CD14-positive monocyte (primary cell): ENCODE results near the gene NKD2. TPM values are rescaled to one million over a fixed set of nuclear protein-coding genes. Genes with fewer than 3 reads are reported as not detected.

Source experiments
- DNase-seq, 3 donors: peaks; one replicate each; pipeline ENCODE4 v3.0.0-alpha.2; 2011 to 2022
- H2AFZ ChIP-seq: 2 replicates; pipeline ENCODE4 v1.6.0; 2012; ENCODE audit warnings: mild to moderate bottlenecking, low read depth, low read length, inconsistent platforms; ENCODE audit not compliant: insufficient read depth, poor library complexity, severe bottlenecking
- H3K27ac ChIP-seq, 2 donors: 1 replicate in 1 of 2; 2 replicates in 1 of 2; pipeline ENCODE4 v1.5.1; 2012 to 2013; ENCODE audit warnings: low read length in 2 of 2, control low read depth in 1 of 2, inconsistent platforms in 1 of 2, low read depth in 1 of 2, mild to moderate bottlenecking in 1 of 2
- H3K27me3 ChIP-seq, 2 donors: one replicate each; pipeline versions ENCODE4 v1.6.0 to v1.6.1; 2011 to 2013; ENCODE audit warnings: low read length in 2 of 2; ENCODE audit not compliant: control insufficient read depth in 2 of 2, insufficient read depth in 2 of 2
- H3K36me3 ChIP-seq, 2 donors: replicated peaks in 1 of 2; 1 replicate in 1 of 2; 2 replicates in 1 of 2; pipeline versions ENCODE4 v1.5.1 to v1.6.1; 2012 to 2013; ENCODE audit warnings: low read length in 2 of 2, control low read depth in 1 of 2, inconsistent platforms in 1 of 2, mild to moderate bottlenecking in 1 of 2; ENCODE audit not compliant: insufficient read depth in 2 of 2, control insufficient read depth in 1 of 2
- H3K4me1 ChIP-seq, 2 donors: 1 replicate in 1 of 2; 2 replicates in 1 of 2; pipeline versions ENCODE4 v1.5.1 to v1.6.1; 2012 to 2013; ENCODE audit warnings: low read length in 2 of 2, control low read depth in 1 of 2, inconsistent platforms in 1 of 2, mild to moderate bottlenecking in 1 of 2, moderate library complexity in 1 of 2; ENCODE audit not compliant: insufficient read depth in 2 of 2, control insufficient read depth in 1 of 2
- H3K4me2 ChIP-seq: replicated peaks from 2 replicates; pipeline ENCODE3; 2012; ENCODE audit warnings: low read length, moderate library complexity, mild to moderate bottlenecking; ENCODE audit not compliant: poor library complexity, severe bottlenecking; ENCODE audit errors: extremely low read depth
- H3K4me3 ChIP-seq, 3 experiments: fragments of 200-600 bp in 1 of 3; sonication (generic) in 1 of 3; replicated peaks in 1 of 3; 1 replicate in 2 of 3; 2 replicates in 1 of 3; pipeline ENCODE4 v1.5.1; 2011 to 2013; ENCODE audit warnings: low read length in 3 of 3, mild to moderate bottlenecking in 3 of 3, control low read depth in 2 of 3, low read depth in 2 of 3, inconsistent platforms in 1 of 3, moderate library complexity in 1 of 3
- H3K79me2 ChIP-seq: 2 replicates; pipeline ENCODE4 v1.6.0; 2012; ENCODE audit warnings: mild to moderate bottlenecking, control low read depth, inconsistent platforms, low read length, moderate library complexity; ENCODE audit not compliant: insufficient read depth
- H3K9ac ChIP-seq: 2 replicates; pipeline ENCODE4 v1.6.0; 2017; ENCODE audit warnings: low read length, mild to moderate bottlenecking; ENCODE audit not compliant: insufficient read depth, poor library complexity, severe bottlenecking
- H3K9me3 ChIP-seq, 2 donors: replicated peaks in 1 of 2; 1 replicate in 1 of 2; 2 replicates in 1 of 2; pipeline versions ENCODE4 v1.5.1 to v1.6.1; 2012 to 2013; ENCODE audit warnings: low read length in 2 of 2, control low read depth in 1 of 2; ENCODE audit not compliant: control insufficient read depth in 1 of 2, insufficient read depth in 1 of 2
- H4K20me1 ChIP-seq: 2 replicates; pipeline ENCODE4 v1.6.0; 2012; ENCODE audit warnings: mild to moderate bottlenecking, low read length, control low read depth, moderate library complexity; ENCODE audit not compliant: insufficient read depth
- H3K27ac Mint-ChIP-seq, 7 donors: one replicate each; pipeline ENCODE4 v1.8.0; 2020; ENCODE audit warnings: mild to moderate bottlenecking in 7 of 7, mixed read lengths in 7 of 7, moderate library complexity in 6 of 7, inconsistent platforms in 2 of 7
- H3K27me3 Mint-ChIP-seq, 3 donors: one replicate each; pipeline ENCODE4 v1.8.0; 2021 to 2022; ENCODE audit warnings: low read depth in 3 of 3, mild to moderate bottlenecking in 3 of 3, mixed read lengths in 3 of 3, moderate library complexity in 3 of 3, inconsistent platforms in 1 of 3
- H3K36me3 Mint-ChIP-seq, 2 donors: one replicate each; pipeline ENCODE4 v1.8.0; 2020; ENCODE audit warnings: mixed read lengths in 2 of 2, inconsistent platforms in 1 of 2, mild to moderate bottlenecking in 1 of 2
- H3K4me1 Mint-ChIP-seq: one replicate; pipeline ENCODE4 v1.8.0; 2020; ENCODE audit warnings: mild to moderate bottlenecking, mixed read lengths
- H3K4me3 Mint-ChIP-seq, 2 donors: one replicate each; pipeline ENCODE4 v1.8.0; 2020; ENCODE audit warnings: mild to moderate bottlenecking in 2 of 2, mixed read lengths in 2 of 2, moderate library complexity in 1 of 2
- H3K9me3 Mint-ChIP-seq, 7 donors: one replicate each; pipeline ENCODE4 v1.8.0; 2020 to 2022; ENCODE audit warnings: mixed read lengths in 7 of 7, mild to moderate bottlenecking in 6 of 7, moderate library complexity in 6 of 7, inconsistent platforms in 2 of 7
- WGBS: methylation state at CpG from one replicate; pipeline ENCODE4 v1.1.5; 2013; ENCODE audit warnings: missing lambda C conversion rate; ENCODE audit not compliant: insufficient coverage; 5-methylcytosine and 5-hydroxymethylcytosine counted together
- intact Hi-C, 2 donors: fragments of 100-400 bp; cut with micrococcal nuclease; formaldehyde crosslinking; loops; one replicate each; pipeline versions ENCODE4 v1.15.0 to v1.15.1; 2023
- polyA plus RNA-seq, 3 donors: library from polyadenylated mRNA; depleted of rRNA in 1 of 3; unstranded in 2 of 3; stranded (reverse) in 1 of 3; fragments of 300-500 nt in 2 of 3; fragments of >200 nt in 1 of 3; fragmentation: Illumina TruSeq in 2 of 3; gene quantifications; 1 replicate in 2 of 3; 2 replicates in 1 of 3; pipeline ENCODE4 v1.2.3, GENCODE V29; 2012 to 2021
- TF ChIP-seq, protein P1 (sequence below): fragments of 200-600 bp; IDR thresholded peaks from one replicate; pipeline ENCODE4 v1.8.0; 2022; ENCODE audit warnings: antibody characterized with exemption, mild to moderate bottlenecking

The NKD2 gene
- polyA plus RNA-seq, 3 donors: not detected

DNA sequence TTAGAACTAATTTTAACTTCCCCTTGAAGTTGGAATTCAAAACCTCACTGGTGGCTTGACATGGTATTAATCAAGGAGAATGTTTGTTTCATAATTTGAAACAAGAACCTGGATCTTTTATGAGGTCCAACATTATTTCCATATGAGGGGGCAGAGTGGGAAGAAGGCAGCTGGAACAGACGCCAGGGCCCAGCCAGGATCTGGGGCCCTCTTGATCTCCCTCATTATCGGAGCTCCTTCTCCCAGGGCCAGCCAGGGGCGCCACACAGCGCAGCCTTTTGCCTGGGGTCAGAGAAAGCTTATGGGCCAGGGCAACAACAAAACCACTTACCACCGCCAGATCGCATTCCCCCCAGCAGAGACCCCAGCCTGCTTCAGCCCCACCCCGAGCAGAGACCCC, 27.1 kb upstream of the NKD2 start:
- WGBS: 95% methylated on average over 7 of the region's 7 CpGs
- no peaks in the 10 kb centered on the region for H3K36me3 ChIP-seq
- Mint-ChIP-seq H3K4me3 (no peak overlapping the region), H3K4me1 (no peaks in the 10 kb centered on the region), H3K27ac (no peak overlapping the region), H3K27me3 (peaks cover 7 to 8% (median 8%) of the 10 kb centered on the region in 3 donors), H3K36me3 (no peaks in the 10 kb centered on the region), H3K9me3 (peaks cover 0 to 20% (median 11%) of the 10 kb centered on the region in 7 donors)
- intact Hi-C loops: no loop called here
- no peaks in the 10 kb centered on the region for H3K9me3 ChIP-seq
- H3K27ac ChIP-seq: no peak overlapping the region
- DNase-seq: no peak
- no peaks in the 10 kb centered on the region for H3K79me2 ChIP-seq
- H2AFZ ChIP-seq: no peak overlapping the region
- peaks cover 0 to 2% of the 10 kb centered on the region in 2 donors for H3K27me3 ChIP-seq
- no peak overlapping the region for H3K9ac ChIP-seq
- H3K4me1 ChIP-seq: no peaks in the 10 kb centered on the region
- H4K20me1 ChIP-seq: no peaks in the 10 kb centered on the region
- H3K4me2 ChIP-seq: no peak overlapping the region
- no peak overlapping the region for H3K4me3 ChIP-seq
- TF ChIP-seq, protein P1, sequence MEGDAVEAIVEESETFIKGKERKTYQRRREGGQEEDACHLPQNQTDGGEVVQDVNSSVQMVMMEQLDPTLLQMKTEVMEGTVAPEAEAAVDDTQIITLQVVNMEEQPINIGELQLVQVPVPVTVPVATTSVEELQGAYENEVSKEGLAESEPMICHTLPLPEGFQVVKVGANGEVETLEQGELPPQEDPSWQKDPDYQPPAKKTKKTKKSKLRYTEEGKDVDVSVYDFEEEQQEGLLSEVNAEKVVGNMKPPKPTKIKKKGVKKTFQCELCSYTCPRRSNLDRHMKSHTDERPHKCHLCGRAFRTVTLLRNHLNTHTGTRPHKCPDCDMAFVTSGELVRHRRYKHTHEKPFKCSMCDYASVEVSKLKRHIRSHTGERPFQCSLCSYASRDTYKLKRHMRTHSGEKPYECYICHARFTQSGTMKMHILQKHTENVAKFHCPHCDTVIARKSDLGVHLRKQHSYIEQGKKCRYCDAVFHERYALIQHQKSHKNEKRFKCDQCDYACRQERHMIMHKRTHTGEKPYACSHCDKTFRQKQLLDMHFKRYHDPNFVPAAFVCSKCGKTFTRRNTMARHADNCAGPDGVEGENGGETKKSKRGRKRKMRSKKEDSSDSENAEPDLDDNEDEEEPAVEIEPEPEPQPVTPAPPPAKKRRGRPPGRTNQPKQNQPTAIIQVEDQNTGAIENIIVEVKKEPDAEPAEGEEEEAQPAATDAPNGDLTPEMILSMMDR: no peak

DNA sequence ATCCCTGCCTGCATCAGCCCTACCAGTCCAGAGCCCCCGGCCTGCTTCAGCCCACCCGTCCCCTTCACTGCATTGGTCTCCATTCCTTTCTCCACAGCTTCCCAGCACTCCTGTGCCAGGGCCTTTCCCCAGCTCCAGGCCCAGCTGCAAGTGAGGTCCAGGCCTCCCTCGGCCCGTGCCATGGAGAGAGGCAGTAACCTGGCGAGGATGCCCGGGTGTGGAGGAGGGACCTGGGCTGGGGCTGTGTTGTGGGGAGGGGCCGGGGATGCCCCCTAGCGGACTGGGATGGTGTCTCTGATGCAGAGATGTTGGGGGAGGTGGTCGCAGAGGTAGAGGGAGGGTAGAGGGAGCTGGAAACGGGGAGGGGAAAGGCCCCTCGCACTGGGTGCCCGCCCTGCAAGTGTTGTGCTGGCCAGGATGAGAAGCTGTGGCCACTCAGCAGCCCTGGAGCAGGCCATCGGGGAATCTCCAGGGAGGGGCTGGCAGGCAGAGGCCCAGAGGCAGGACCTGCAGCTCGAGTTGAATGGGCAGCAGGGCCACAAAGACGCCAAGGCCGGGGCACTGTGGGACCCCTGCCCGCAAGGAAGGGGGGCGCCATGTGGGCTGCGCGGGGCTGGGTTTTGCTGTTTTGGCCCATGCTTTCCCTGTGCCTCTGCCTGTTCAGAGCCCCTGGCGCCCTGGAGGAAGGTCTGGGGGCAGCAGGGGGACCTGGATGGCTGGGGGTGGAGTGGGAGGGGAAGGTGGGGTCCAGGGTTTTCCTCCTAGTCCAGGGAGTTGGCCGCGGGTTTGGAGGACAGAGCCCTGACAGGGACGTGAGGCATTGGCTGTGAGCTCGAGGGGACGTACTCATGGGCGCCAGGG, 26.0 kb upstream of the NKD2 start:
- H3K9me3 ChIP-seq: no peaks in the 10 kb centered on the region
- WGBS: 81% methylated on average over 23 of the region's 27 CpGs
- no peak overlapping the region for H3K27ac Mint-ChIP-seq
- H3K4me1 Mint-ChIP-seq: no peaks in the 10 kb centered on the region
- no peaks in the 10 kb centered on the region for H3K79me2 ChIP-seq
- H3K9ac ChIP-seq: no peak overlapping the region
- no peaks in the 10 kb centered on the region for H3K36me3 Mint-ChIP-seq
- H3K4me2 ChIP-seq: no peak overlapping the region
- H3K27ac ChIP-seq: no peak overlapping the region
- intact Hi-C loops: no loop called here
- peaks cover 6 to 9% (median 8%) of the 10 kb centered on the region in 3 donors for H3K27me3 Mint-ChIP-seq
- H3K36me3 ChIP-seq: no peaks in the 10 kb centered on the region
- no peak overlapping the region for H2AFZ ChIP-seq
- H3K4me3 Mint-ChIP-seq: no peak overlapping the region
- H4K20me1 ChIP-seq: no peaks in the 10 kb centered on the region
- no peak for DNase-seq
- TF ChIP-seq, protein P1: no peak
- H3K4me3 ChIP-seq: no peak overlapping the region
- peaks cover 0 to 26% (median 11%) of the 10 kb centered on the region in 7 donors for H3K9me3 Mint-ChIP-seq
- H3K27me3 ChIP-seq: peaks cover 0 to 2% of the 10 kb centered on the region in 2 donors
- H3K4me1 ChIP-seq: no peaks in the 10 kb centered on the region
